Measurements from ENCODE around the gene TMEM223.

Gene TMEM223

DNA sequence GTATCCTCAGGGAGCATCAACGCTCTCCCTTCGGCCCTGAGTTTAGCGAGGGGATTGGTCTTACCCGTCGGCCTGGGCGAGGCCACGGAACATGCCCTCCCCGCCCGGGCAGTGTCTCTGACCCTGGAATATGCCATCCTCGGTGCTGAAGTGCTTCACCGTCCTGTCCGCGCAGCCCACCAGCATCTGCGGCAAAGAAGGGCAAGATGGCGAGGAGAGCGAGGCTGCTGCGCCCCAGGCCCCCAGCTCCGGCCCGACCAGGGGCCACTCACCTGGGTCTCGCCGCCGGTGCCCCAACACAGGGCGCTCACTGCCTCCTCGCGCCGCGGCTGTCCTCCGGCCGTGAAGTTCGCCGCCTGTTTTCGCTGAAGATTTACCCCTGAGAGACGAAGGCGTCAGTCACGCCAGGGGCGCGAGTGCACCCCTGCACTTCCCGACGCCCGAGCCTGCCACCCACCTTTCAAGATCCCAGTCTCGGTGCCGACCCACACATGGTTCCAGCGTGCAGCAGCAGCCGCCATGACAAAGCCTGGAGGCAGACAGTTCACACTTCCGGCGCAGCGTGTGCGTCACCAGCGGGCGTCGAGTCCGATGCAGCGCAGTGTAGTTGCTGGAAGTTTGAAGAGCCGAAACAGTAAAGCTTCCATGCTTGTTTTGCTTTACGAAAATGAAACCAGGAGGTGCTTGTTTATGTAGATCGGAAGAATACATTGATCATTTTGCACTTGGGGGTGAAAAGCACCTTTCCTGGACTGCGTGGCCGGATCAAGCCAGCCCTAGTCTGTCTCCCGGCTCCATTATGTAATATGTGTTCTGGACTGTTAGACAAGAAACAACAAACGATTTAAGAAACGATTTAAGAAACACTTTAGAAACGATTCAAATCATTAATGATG lies 47.5 kb upstream of the TMEM223 start, which contains the start of gene WDR74 (continued):
- TF ChIP-seq, protein P1, sequence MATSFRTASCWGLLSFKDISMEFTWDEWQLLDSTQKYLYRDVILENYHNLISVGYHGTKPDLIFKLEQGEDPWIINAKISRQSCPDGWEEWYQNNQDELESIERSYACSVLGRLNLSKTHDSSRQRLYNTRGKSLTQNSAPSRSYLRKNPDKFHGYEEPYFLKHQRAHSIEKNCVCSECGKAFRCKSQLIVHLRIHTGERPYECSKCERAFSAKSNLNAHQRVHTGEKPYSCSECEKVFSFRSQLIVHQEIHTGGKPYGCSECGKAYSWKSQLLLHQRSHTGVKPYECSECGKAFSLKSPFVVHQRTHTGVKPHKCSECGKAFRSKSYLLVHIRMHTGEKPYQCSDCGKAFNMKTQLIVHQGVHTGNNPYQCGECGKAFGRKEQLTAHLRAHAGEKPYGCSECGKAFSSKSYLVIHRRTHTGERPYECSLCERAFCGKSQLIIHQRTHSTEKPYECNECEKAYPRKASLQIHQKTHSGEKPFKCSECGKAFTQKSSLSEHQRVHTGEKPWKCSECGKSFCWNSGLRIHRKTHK (tag by site-specific recombination; IDR thresholded peaks at IDR 0.05), result no peak
- no peak for TF ChIP-seq HOXC10 (CRISPR knock-in tag; IDR thresholded peaks at IDR 0.05)
- peak; percentile 34; the same call in 1 of the 2 replicates for TF ChIP-seq ZNF121 (tag by site-specific recombination; IDR thresholded peaks at IDR 0.05)
- TF ChIP-seq ZNF548 (tag by site-specific recombination; IDR thresholded peaks at IDR 0.05), result no peak
- TF ChIP-seq ZNF10 (tag by site-specific recombination; IDR thresholded peaks at IDR 0.05), result no peak
- TF ChIP-seq ZNF658 (tag by site-specific recombination; IDR thresholded peaks at IDR 0.05), result no peak
- TF ChIP-seq, protein P2, sequence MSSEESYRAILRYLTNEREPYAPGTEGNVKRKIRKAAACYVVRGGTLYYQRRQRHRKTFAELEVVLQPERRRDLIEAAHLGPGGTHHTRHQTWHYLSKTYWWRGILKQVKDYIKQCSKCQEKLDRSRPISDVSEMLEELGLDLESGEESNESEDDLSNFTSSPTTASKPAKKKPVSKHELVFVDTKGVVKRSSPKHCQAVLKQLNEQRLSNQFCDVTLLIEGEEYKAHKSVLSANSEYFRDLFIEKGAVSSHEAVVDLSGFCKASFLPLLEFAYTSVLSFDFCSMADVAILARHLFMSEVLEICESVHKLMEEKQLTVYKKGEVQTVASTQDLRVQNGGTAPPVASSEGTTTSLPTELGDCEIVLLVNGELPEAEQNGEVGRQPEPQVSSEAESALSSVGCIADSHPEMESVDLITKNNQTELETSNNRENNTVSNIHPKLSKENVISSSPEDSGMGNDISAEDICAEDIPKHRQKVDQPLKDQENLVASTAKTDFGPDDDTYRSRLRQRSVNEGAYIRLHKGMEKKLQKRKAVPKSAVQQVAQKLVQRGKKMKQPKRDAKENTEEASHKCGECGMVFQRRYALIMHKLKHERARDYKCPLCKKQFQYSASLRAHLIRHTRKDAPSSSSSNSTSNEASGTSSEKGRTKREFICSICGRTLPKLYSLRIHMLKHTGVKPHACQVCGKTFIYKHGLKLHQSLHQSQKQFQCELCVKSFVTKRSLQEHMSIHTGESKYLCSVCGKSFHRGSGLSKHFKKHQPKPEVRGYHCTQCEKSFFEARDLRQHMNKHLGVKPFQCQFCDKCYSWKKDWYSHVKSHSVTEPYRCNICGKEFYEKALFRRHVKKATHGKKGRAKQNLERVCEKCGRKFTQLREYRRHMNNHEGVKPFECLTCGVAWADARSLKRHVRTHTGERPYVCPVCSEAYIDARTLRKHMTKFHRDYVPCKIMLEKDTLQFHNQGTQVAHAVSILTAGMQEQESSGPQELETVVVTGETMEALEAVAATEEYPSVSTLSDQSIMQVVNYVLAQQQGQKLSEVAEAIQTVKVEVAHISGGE (tag by site-specific recombination; conservative IDR thresholded peaks at IDR 0.05; ENCODE audit: low read depth), result peak; percentile 84
- peak; percentile 88 for TF ChIP-seq ZNF501 (tag by site-specific recombination; IDR thresholded peaks at IDR 0.05)
- peak; percentile 68 for TF ChIP-seq REST (tag by site-specific recombination; IDR thresholded peaks at IDR 0.05)
- TF ChIP-seq ZNF488 (tag by site-specific recombination; IDR thresholded peaks at IDR 0.05), result no peak
- TF ChIP-seq ZNF157 (tag by site-specific recombination; IDR thresholded peaks at IDR 0.05), result no peak
- TF ChIP-seq ZNF596 (tag by site-specific recombination; IDR thresholded peaks at IDR 0.05), result no peak
- peak; percentile 78 for TF ChIP-seq ZBTB20 (tag by site-specific recombination; IDR thresholded peaks at IDR 0.05)
- peak; percentile 57; the same call in 1 of the 2 replicates for TF ChIP-seq KLF8 (tag by site-specific recombination; IDR thresholded peaks at IDR 0.05)
- no peak for TF ChIP-seq ZNF248 (tag by site-specific recombination; IDR thresholded peaks at IDR 0.05)
- no peak for TF ChIP-seq ZNF704 (tag by site-specific recombination; IDR thresholded peaks at IDR 0.05)
- TF ChIP-seq ZNF610 (tag by site-specific recombination; IDR thresholded peaks at IDR 0.05; ENCODE audit: borderline replicate concordance), result 0 out of 2 replicates have a peak, but pooled peaks have one; percentile 22
- no peak for TF ChIP-seq ZNF416 (tag by site-specific recombination; IDR thresholded peaks at IDR 0.05)
- TF ChIP-seq ZNF19 (tag by site-specific recombination; IDR thresholded peaks at IDR 0.05; ENCODE audit: low read depth), result no peak
- TF ChIP-seq ZNF155 (tag by site-specific recombination; IDR thresholded peaks at IDR 0.05), result no peak
- no peak for TF ChIP-seq ZNF521 (tag by site-specific recombination; IDR thresholded peaks at IDR 0.05)
- TF ChIP-seq ZNF37A (tag by site-specific recombination; IDR thresholded peaks at IDR 0.05), result no peak
- TF ChIP-seq, protein P3, sequence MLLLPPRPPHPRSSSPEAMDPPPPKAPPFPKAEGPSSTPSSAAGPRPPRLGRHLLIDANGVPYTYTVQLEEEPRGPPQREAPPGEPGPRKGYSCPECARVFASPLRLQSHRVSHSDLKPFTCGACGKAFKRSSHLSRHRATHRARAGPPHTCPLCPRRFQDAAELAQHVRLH (tag by site-specific recombination; IDR thresholded peaks at IDR 0.05), result 0 out of 2 replicates have a peak, but pooled peaks have one; percentile 29
- no peak for TF ChIP-seq ZNF707 (tag by site-specific recombination; IDR thresholded peaks at IDR 0.05)
- no peak for TF ChIP-seq ZNF768 (tag by site-specific recombination; IDR thresholded peaks at IDR 0.05)
- TF ChIP-seq ZNF529 (tag by site-specific recombination; IDR thresholded peaks at IDR 0.05; ENCODE audit: insufficient replicate concordance), result no peak
